Neuronal stem cell (in vitro differentiated cells): ENCODE data around the gene UQCR10. TPM values are rescaled to one million over a fixed set of nuclear protein-coding genes. Genes with fewer than 3 reads are reported as not detected.

Experiments
- DNase-seq: peaks from one replicate; pipeline ENCODE4 v3.0.0-alpha.2; 2013; ENCODE audit warnings: low spot score
- H2AFZ ChIP-seq: one replicate; pipeline ENCODE4 v1.6.1; 2013; ENCODE audit warnings: mild to moderate bottlenecking, low read length, inconsistent platforms
- H2AK5ac ChIP-seq: 2 replicates; pipeline ENCODE4 v1.6.1; 2013; ENCODE audit warnings: low read depth, mild to moderate bottlenecking, inconsistent platforms, low read length, moderate library complexity, mixed read lengths
- H2BK120ac ChIP-seq: 2 replicates; pipeline ENCODE4 v1.6.1; 2013; ENCODE audit warnings: low read depth, mild to moderate bottlenecking, inconsistent platforms, low read length, moderate library complexity, mixed read lengths
- H2BK12ac ChIP-seq: one replicate; pipeline ENCODE4 v1.6.1; 2013; ENCODE audit warnings: low read length, inconsistent platforms
- H2BK15ac ChIP-seq: 2 replicates; pipeline ENCODE4 v1.6.1; 2013; ENCODE audit warnings: mild to moderate bottlenecking, low read length, inconsistent platforms, mixed read lengths
- H2BK5ac ChIP-seq: one replicate; pipeline ENCODE4 v1.6.1; 2013; ENCODE audit warnings: inconsistent platforms, mild to moderate bottlenecking, low read length, moderate library complexity
- H3K14ac ChIP-seq: one replicate; pipeline ENCODE4 v1.6.1; 2013; ENCODE audit warnings: low read length, inconsistent platforms
- H3K18ac ChIP-seq: 2 replicates; pipeline ENCODE4 v1.6.1; 2013; ENCODE audit warnings: low read length, inconsistent platforms
- H3K23ac ChIP-seq: 2 replicates; pipeline ENCODE4 v1.6.1; 2013; ENCODE audit warnings: low read depth, mild to moderate bottlenecking, mixed read lengths, low read length, inconsistent platforms; ENCODE audit not compliant: poor library complexity
- H3K27ac ChIP-seq: replicated peaks from 3 replicates; pipeline ENCODE4 v1.5.1; 2013; ENCODE audit warnings: low read length, inconsistent platforms
- H3K27me3 ChIP-seq, 3 experiments: 2 replicates each; pipeline ENCODE4 v1.6.1; 2013; ENCODE audit warnings: low read length in 3 of 3, mild to moderate bottlenecking in 2 of 3, inconsistent platforms in 1 of 3, low read depth in 1 of 3, mixed read lengths in 1 of 3, moderate library complexity in 1 of 3; ENCODE audit not compliant: control insufficient read depth in 3 of 3, insufficient read depth in 3 of 3
- H3K36me3 ChIP-seq, 2 donors: replicated peaks in 1 of 2; 2 replicates each; pipeline ENCODE4 v1.6.1; 2013; ENCODE audit warnings: low read length in 2 of 2; ENCODE audit not compliant: control insufficient read depth in 2 of 2, insufficient read depth in 2 of 2
- H3K4ac ChIP-seq: 2 replicates; pipeline ENCODE4 v1.6.1; 2013; ENCODE audit warnings: inconsistent platforms, mild to moderate bottlenecking, low read length, moderate library complexity
- H3K4me1 ChIP-seq, 2 donors: 1 replicate in 1 of 2; 2 replicates in 1 of 2; pipeline ENCODE4 v1.6.1; 2013; ENCODE audit warnings: low read length in 2 of 2, low read depth in 1 of 2; ENCODE audit not compliant: control insufficient read depth in 2 of 2, insufficient read depth in 1 of 2
- H3K4me2 ChIP-seq: one replicate; pipeline ENCODE4 v1.6.1; 2013; ENCODE audit warnings: mild to moderate bottlenecking, low read length, inconsistent platforms; ENCODE audit not compliant: insufficient read depth, poor library complexity, severe bottlenecking
- H3K4me3 ChIP-seq, 2 donors: 2 replicates each; pipeline ENCODE4 v1.5.1; 2013; ENCODE audit warnings: low read length in 2 of 2, mild to moderate bottlenecking in 2 of 2, inconsistent platforms in 1 of 2, moderate library complexity in 1 of 2
- H3K79me1 ChIP-seq: one replicate; pipeline ENCODE4 v1.6.1; 2013; ENCODE audit warnings: low read depth, mild to moderate bottlenecking, inconsistent platforms, low read length, moderate library complexity
- H3K9ac ChIP-seq: one replicate; pipeline ENCODE4 v1.6.1; 2013; ENCODE audit warnings: mild to moderate bottlenecking, low read depth, low read length, inconsistent platforms; ENCODE audit not compliant: poor library complexity
- H3K9me3 ChIP-seq, 2 donors: replicated peaks in 1 of 2; 2 replicates each; pipeline versions ENCODE3 to v1.6.1; 2013; ENCODE audit warnings: low read length in 2 of 2, mild to moderate bottlenecking in 2 of 2, inconsistent platforms in 1 of 2, low read depth in 1 of 2, mixed read lengths in 1 of 2, moderate library complexity in 1 of 2; ENCODE audit not compliant: control insufficient read depth in 2 of 2, insufficient read depth in 1 of 2
- H4K8ac ChIP-seq: one replicate; pipeline ENCODE4 v1.6.1; 2013; ENCODE audit warnings: low read depth, mild to moderate bottlenecking, inconsistent platforms, low read length, moderate library complexity
- H4K91ac ChIP-seq: one replicate; pipeline ENCODE4 v1.6.1; 2013; ENCODE audit warnings: low read length, low read depth, mild to moderate bottlenecking, inconsistent platforms; ENCODE audit not compliant: poor library complexity
- WGBS, 2 donors: extraction: QIAGEN DNeasy Blood & Tissue Kit; methylation state at CpG; one replicate each; pipeline ENCODE4 v1.1.7; 2013; ENCODE audit warnings: missing lambda C conversion rate in 2 of 2, mixed read lengths in 1 of 2; ENCODE audit not compliant: insufficient read length in 2 of 2, insufficient replicate concordance in 1 of 2; ENCODE audit errors: extremely low coverage in 2 of 2; 5-methylcytosine and 5-hydroxymethylcytosine counted together
- polyA plus RNA-seq, 2 experiments: library from polyadenylated mRNA; stranded (reverse); fragments of 200-250 nt; gene quantifications; one replicate each; pipeline ENCODE4 v1.2.3, GENCODE V29; 2013

Gene UQCR10
- polyA plus RNA-seq (2013, experiment 1 of 2): 169 TPM
- 171 TPM for polyA plus RNA-seq (2013, experiment 2 of 2)

GRCh38 chr22:29767171-29768051 lies at the start of gene UQCR10:
Gene UQCR10, plus strand, starts transcription at chr22:29767369. Its CDS starts 30 bp downstream, at chr22:29767399.
- H4K8ac ChIP-seq: peak within 1 kb of the TSS; percentile 68
- no CpG with 5 or more reads among the region's 46 CpGs for WGBS, 2 donors
- peak within 1 kb of the TSS; percentile 98 for H3K18ac ChIP-seq
- peak; percentile 93 for DNase-seq
- peak within 1 kb of the TSS; percentile 30 for H2BK5ac ChIP-seq
- H3K4me2 ChIP-seq: peak within 1 kb of the TSS; percentile 75
- no peak within 1 kb of the TSS for H3K4ac ChIP-seq
- no peak within 1 kb of the TSS for H2BK12ac ChIP-seq
- no peaks in the 10 kb centered on the region for H3K27me3 ChIP-seq
- H2AFZ ChIP-seq: peak within 1 kb of the TSS; percentile 80
- peak within 1 kb of the TSS; percentile 94 to 97 for H3K4me3 ChIP-seq
- peak within 1 kb of the TSS; percentile 8 for H2AK5ac ChIP-seq
- H3K9me3 ChIP-seq: no peaks in the 10 kb centered on the region
- H3K27ac ChIP-seq: peak within 1 kb of the TSS; percentile 6
- H3K14ac ChIP-seq: peak within 1 kb of the TSS; percentile 94
- H3K9ac ChIP-seq: peak within 1 kb of the TSS; percentile 100
- H2BK15ac ChIP-seq: no peak within 1 kb of the TSS
- H3K23ac ChIP-seq: peak within 1 kb of the TSS; percentile 40
- peaks cover 12 to 24% of the 10 kb centered on the region in 2 donors for H3K36me3 ChIP-seq
- H2BK120ac ChIP-seq: no peak within 1 kb of the TSS
- peaks cover 6% of the 10 kb centered on the region for H3K79me1 ChIP-seq
- H3K4me1 ChIP-seq: peaks cover 5 to 8% of the 10 kb centered on the region in 2 donors
- no peak within 1 kb of the TSS for H4K91ac ChIP-seq

- peaks cover 18 to 74% (median 48%) of the 10 kb centered on the region in 3 experiments for H3K27me3 ChIP-seq
- peaks cover 0 to 5% of the 10 kb centered on the region in 2 donors for H3K9me3 ChIP-seq
- no peaks in the 10 kb centered on the region for H3K36me3 ChIP-seq
- no peak overlapping the region for H3K23ac ChIP-seq
- no peak overlapping the region for H3K27ac ChIP-seq
- no peak overlapping the region for H2AFZ ChIP-seq
- no peak overlapping the region for H2BK120ac ChIP-seq
- H3K4ac ChIP-seq: no peak overlapping the region
- no peak for DNase-seq
- H3K9ac ChIP-seq: no peak overlapping the region
- H3K4me1 ChIP-seq: peaks cover 3 to 6% of the 10 kb centered on the region in 2 donors
- H2AK5ac ChIP-seq: no peak overlapping the region
- H3K18ac ChIP-seq: no peak overlapping the region
- H3K4me3 ChIP-seq: no peak overlapping the region
- no peak overlapping the region for H2BK12ac ChIP-seq
- H4K8ac ChIP-seq: no peak overlapping the region
- no peak overlapping the region for H2BK15ac ChIP-seq
- no CpG with 5 or more reads among the region's 11 CpGs for WGBS, 2 donors
- peaks cover 2% of the 10 kb centered on the region for H3K79me1 ChIP-seq
- H3K4me2 ChIP-seq: no peak overlapping the region
- H3K14ac ChIP-seq: no peak overlapping the region
- no peak overlapping the region for H2BK5ac ChIP-seq
- H4K91ac ChIP-seq: no peak overlapping the region
Observed at GRCh38 chr22:29717789-29718188, 49.4 kb upstream of the UQCR10 start.

GRCh38 chr22:29718949-29719898 lies 47.9 kb upstream of the UQCR10 start:
- peaks cover 0 to 3% of the 10 kb centered on the region in 2 donors for H3K4me1 ChIP-seq
- H3K36me3 ChIP-seq: no peaks in the 10 kb centered on the region
- H2AK5ac ChIP-seq: peak overlapping the region; percentile 35
- H3K4ac ChIP-seq: no peak overlapping the region
- no peak for DNase-seq
- H2BK15ac ChIP-seq: no peak overlapping the region
- H3K14ac ChIP-seq: no peak overlapping the region
- H3K18ac ChIP-seq: peak overlapping the region; percentile 82
- WGBS, 2 donors: no CpG with 5 or more reads among the region's 24 CpGs
- no peak overlapping the region for H4K91ac ChIP-seq
- H3K27me3 ChIP-seq: peaks cover 18 to 76% (median 50%) of the 10 kb centered on the region in 3 experiments
- peak overlapping the region in 1 of 2 donors; percentile 8 for H3K4me3 ChIP-seq
- H3K9me3 ChIP-seq: peaks cover 0 to 5% of the 10 kb centered on the region in 2 donors
- no peak overlapping the region for H3K9ac ChIP-seq
- no peak overlapping the region for H4K8ac ChIP-seq
- no peak overlapping the region for H2AFZ ChIP-seq
- H3K27ac ChIP-seq: no peak overlapping the region
- H2BK12ac ChIP-seq: no peak overlapping the region
- peaks cover 2% of the 10 kb centered on the region for H3K79me1 ChIP-seq
- no peak overlapping the region for H3K4me2 ChIP-seq
- H3K23ac ChIP-seq: peak overlapping the region; percentile 50
- no peak overlapping the region for H2BK120ac ChIP-seq
- H2BK5ac ChIP-seq: no peak overlapping the region
